ENCODE results near the gene POU2AF3. TPM values are rescaled to one million over a fixed set of nuclear protein-coding genes. Genes with fewer than 3 reads are reported as not detected.

Gene POU2AF3, protein sequence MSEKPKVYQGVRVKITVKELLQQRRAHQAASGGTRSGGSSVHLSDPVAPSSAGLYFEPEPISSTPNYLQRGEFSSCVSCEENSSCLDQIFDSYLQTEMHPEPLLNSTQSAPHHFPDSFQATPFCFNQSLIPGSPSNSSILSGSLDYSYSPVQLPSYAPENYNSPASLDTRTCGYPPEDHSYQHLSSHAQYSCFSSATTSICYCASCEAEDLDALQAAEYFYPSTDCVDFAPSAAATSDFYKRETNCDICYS
- 0.94 TPM for total RNA-seq

DNA sequence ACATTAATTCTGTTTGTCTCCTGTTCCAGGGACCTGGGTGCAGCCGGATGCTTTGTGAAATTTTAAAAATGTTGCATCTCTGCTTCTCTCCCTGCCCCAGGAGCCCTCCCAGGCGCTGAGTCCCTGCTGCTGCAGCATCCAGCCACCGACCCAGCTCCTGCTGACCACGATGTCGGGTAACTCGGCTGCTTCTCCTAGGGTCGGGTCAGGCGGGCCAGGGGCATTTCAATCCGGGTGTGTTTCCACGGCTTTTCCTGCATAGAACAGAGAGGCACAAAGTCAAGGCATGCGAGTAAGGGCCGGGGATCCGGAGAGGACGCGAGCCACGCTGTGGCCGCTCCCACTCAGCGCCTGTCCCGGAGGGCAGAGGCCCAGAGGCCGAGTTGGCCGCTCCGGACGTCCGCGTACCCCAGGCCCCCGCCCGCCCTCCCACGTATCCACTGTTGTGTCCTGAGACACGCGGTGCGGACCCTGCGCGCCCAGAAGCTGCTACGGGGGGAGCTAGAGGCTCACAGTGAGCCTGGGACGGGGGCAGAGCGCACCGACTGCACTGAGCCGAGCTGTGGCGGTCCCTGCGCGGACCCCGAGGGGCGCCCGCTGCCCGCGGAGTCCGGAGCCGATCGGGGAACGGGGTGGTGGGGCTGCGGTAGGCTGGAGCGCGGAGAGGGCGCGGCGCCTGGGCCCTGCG is at the start of gene POU2AF3:
Gene POU2AF3, plus strand, starts transcription at position 134 of the 688 bp plus-strand sequence. Its CDS starts 36 bp downstream, at position 170.

Small RNA genes within 50 kb of the gene (small RNA-seq; reads per million reads assigned to genes)
- not detected for gene MIR4491 (ENCODE audit: low replicate concordance)

Other genes starting within 250 kb of the POU2AF3 start
- gene POU2AF2, start 52.8 kb upstream of the POU2AF3 start, total RNA-seq: not detected
- not detected for gene POU2AF1, start 80.7 kb downstream of the POU2AF3 start, total RNA-seq
- not detected for gene BTG4, start 213.8 kb downstream of the POU2AF3 start, total RNA-seq
- gene HOATZ, start 216.2 kb downstream of the POU2AF3 start, total RNA-seq: 1.3 TPM
- gene LAYN, start 242.2 kb downstream of the POU2AF3 start, total RNA-seq: 3.1 TPM

Data from parietal lobe (tissue), 2 donors.